PC-9 (cell line): ENCODE data around the gene ATP10D. TPM values are rescaled to one million over a fixed set of nuclear protein-coding genes. Genes with fewer than 3 reads are reported as not detected.

ENCODE experiments used
- BruUV-seq: library from RNA; stranded (reverse); fragments of 400-500 nt; replicated peaks from 2 replicates; lab custom pipeline; 2021; lab: Mats Ljungman, UMichigan
- CTCF ChIA-PET: fragments of 300-600 bp; sonication (Branson Sonifier 250); formaldehyde crosslinking; loops from one replicate; lab custom pipeline; 2022; ENCODE audit warnings: antibody characterized with exemption; lab: Charles Lee
- POLR2A ChIA-PET: fragments of 300-600 bp; sonication (Branson Sonifier 250); formaldehyde crosslinking; loops from one replicate; lab custom pipeline; 2022; ENCODE audit warnings: antibody characterized with exemption; ENCODE audit not compliant: unreplicated experiment; lab: Charles Lee
- DNase-seq, 2 experiments: peaks; one replicate each; pipeline versions ENCODE4 v3.0.0 to v3.0.0-alpha.2; 2015 to 2022; ENCODE audit warnings: mixed read lengths in 1 of 2
- H2AFZ ChIP-seq: fragments of 200-600 bp; sonication (generic); 2 replicates; pipeline ENCODE4 v1.8.1; 2017; ENCODE audit warnings: antibody characterized with exemption
- H3F3A ChIP-seq: fragments of 200-600 bp; sonication (generic); 2 replicates; pipeline ENCODE4 v1.8.1; 2017; ENCODE audit warnings: antibody characterized with exemption, mild to moderate bottlenecking, low read depth; ENCODE audit not compliant: insufficient read depth
- H3K27ac ChIP-seq: fragments of 200-600 bp; sonication (generic); 2 replicates; pipeline ENCODE4 v1.6.1; 2016; ENCODE audit warnings: mixed run types
- H3K27me3 ChIP-seq: fragments of 200-600 bp; sonication (generic); 2 replicates; pipeline ENCODE4 v1.6.1; 2016; ENCODE audit warnings: low read depth, mixed run types; ENCODE audit not compliant: insufficient read depth
- H3K36me3 ChIP-seq: fragments of 200-600 bp; sonication (generic); 2 replicates; pipeline ENCODE4 v1.6.1; 2016; ENCODE audit warnings: low read depth, mixed run types
- H3K4me1 ChIP-seq: fragments of 200-600 bp; sonication (generic); replicated peaks from 2 replicates; pipeline ENCODE4 v1.6.1; 2016; ENCODE audit warnings: mixed run types; ENCODE audit not compliant: insufficient read depth
- H3K4me2 ChIP-seq: fragments of 200-600 bp; sonication (generic); 2 replicates; pipeline ENCODE4 v1.6.1; 2017; ENCODE audit warnings: mixed run types
- H3K4me3 ChIP-seq: fragments of 200-600 bp; sonication (generic); 2 replicates; pipeline ENCODE4 v1.6.1; 2016; ENCODE audit warnings: mixed run types
- H3K79me2 ChIP-seq: fragments of 200-600 bp; sonication (generic); 2 replicates; pipeline ENCODE4 v1.6.1; 2017; ENCODE audit warnings: low read depth, mixed run types
- H3K9me2 ChIP-seq: fragments of 200-600 bp; sonication (generic); 2 replicates; pipeline ENCODE4 v1.8.1; 2017; ENCODE audit warnings: mild to moderate bottlenecking; ENCODE audit not compliant: insufficient read depth
- H3K9me3 ChIP-seq: fragments of 200-600 bp; sonication (generic); 2 replicates; pipeline ENCODE4 v1.8.1; 2016; ENCODE audit warnings: low read depth; ENCODE audit not compliant: insufficient read depth
- H4K20me1 ChIP-seq: fragments of 200-600 bp; sonication (generic); 2 replicates; pipeline ENCODE4 v1.8.1; 2017; ENCODE audit not compliant: insufficient read depth
- CTCF ChIP-seq: fragments of 200-600 bp; sonication (generic); conservative IDR thresholded peaks from 2 replicates; pipeline ENCODE4 v1.6.1; 2017; ENCODE audit warnings: mixed run types, antibody characterized with exemption, mild to moderate bottlenecking, moderate library complexity
- EZH2 ChIP-seq: fragments of 200-600 bp; sonication (generic); IDR thresholded peaks from 2 replicates; pipeline ENCODE4 v1.8.0; 2017; ENCODE audit warnings: antibody characterized with exemption, low read depth
- intact Hi-C: fragments of 100-400 bp; cut with micrococcal nuclease; formaldehyde crosslinking; loops from one replicate; pipeline ENCODE4 v1.10.0; 2022; ENCODE audit not compliant: unreplicated experiment
- total RNA-seq: library from RNA; stranded (reverse); gene quantifications from 2 replicates; pipeline ENCODE4 v1.2.3, GENCODE V29; 2021

Gene ATP10D
- total RNA-seq, 1 experiment from 2014 or later = 35.2 TPM

GRCh38 chr4:47579235-47579634 lies 94.2 kb downstream of the ATP10D start:
- TF ChIP-seq EZH2 (no peak), CTCF (no peak)
- BruUV-seq = no TSS peak
- Histone ChIP-seq H4K20me1 (no peaks in the 10 kb centered on the region), H3K4me2 (no peak overlapping the region), H3K27ac (no peak overlapping the region), H3F3A (no peaks in the 10 kb centered on the region), H3K4me1 (no peaks in the 10 kb centered on the region), H3K9me3 (no peaks in the 10 kb centered on the region), H3K4me3 (no peak overlapping the region), H3K27me3 (no peaks in the 10 kb centered on the region), H3K9me2 (no peaks in the 10 kb centered on the region), H2AFZ (no peak overlapping the region), H3K79me2 (no peaks in the 10 kb centered on the region), H3K36me3 (peaks cover 4% of the 10 kb centered on the region; the same call in 1 of the 2 replicates)
- POLR2A ChIA-PET = no interaction called here
- no peak for DNase-seq
- intact Hi-C loops = no loop called here
- CTCF ChIA-PET = no interaction called here

GRCh38 chr4:47590325-47590724 lies 105.2 kb downstream of the ATP10D start:
- intact Hi-C loops = no loop called here
- H4K20me1 ChIP-seq = no peaks in the 10 kb centered on the region
- no peak overlapping the region for H3K4me2 ChIP-seq
- no peak for TF ChIP-seq EZH2
- TF ChIP-seq CTCF = no peak
- H3K9me2 ChIP-seq = no peaks in the 10 kb centered on the region
- ChIA-PET POLR2A (no interaction called here), CTCF (no interaction called here)
- H3K79me2 ChIP-seq = no peaks in the 10 kb centered on the region
- no peaks in the 10 kb centered on the region for H3K27me3 ChIP-seq
- no TSS peak for BruUV-seq
- no peak for DNase-seq
- H3K4me1 ChIP-seq = no peaks in the 10 kb centered on the region
- no peak overlapping the region for H3K4me3 ChIP-seq
- 0 out of 2 replicates have a peak, but pooled peaks cover 7% of the 10 kb centered on the region for H3K9me3 ChIP-seq
- H3K36me3 ChIP-seq = no peaks in the 10 kb centered on the region; the same call in 1 of the 2 replicates
- no peak overlapping the region for H2AFZ ChIP-seq
- H3F3A ChIP-seq = no peaks in the 10 kb centered on the region
- no peak overlapping the region for H3K27ac ChIP-seq

GRCh38 chr4:47597696-47598095 lies 112.6 kb downstream of the ATP10D start:
- no peak for DNase-seq
- no peak overlapping the region for H3K4me2 ChIP-seq
- POLR2A ChIA-PET = no interaction called here
- H3K4me3 ChIP-seq = no peak overlapping the region
- intact Hi-C loops = no loop called here
- CTCF ChIA-PET = no interaction called here
- no peaks in the 10 kb centered on the region for H3F3A ChIP-seq
- H3K27me3 ChIP-seq = no peaks in the 10 kb centered on the region
- no peaks in the 10 kb centered on the region for H3K36me3 ChIP-seq
- H3K9me3 ChIP-seq = no peaks in the 10 kb centered on the region
- H3K4me1 ChIP-seq = no peaks in the 10 kb centered on the region
- no peaks in the 10 kb centered on the region for H3K9me2 ChIP-seq
- no peak for TF ChIP-seq CTCF
- TF ChIP-seq EZH2 = no peak
- no peaks in the 10 kb centered on the region for H3K79me2 ChIP-seq
- no peak overlapping the region for H2AFZ ChIP-seq
- H3K27ac ChIP-seq = no peak overlapping the region
- no peaks in the 10 kb centered on the region for H4K20me1 ChIP-seq
- BruUV-seq = no TSS peak
